GM19324 (cell line): ENCODE data around the gene TRAF7.
"Not testable (repeated sequence)": the region's sequence is repeated elsewhere in the genome, so short reads cannot be mapped to it uniquely, and the experiment has no call there.

ENCODE experiments used
- ATAC-seq: cut with Tn5 transposase; IDR thresholded peaks from one replicate; pipeline ENCODE4 v1.9.1; 2021; ENCODE audit warnings: mild to moderate bottlenecking, moderate library complexity; ENCODE audit not compliant: unreplicated experiment, low FRiP score

TRAF7 gene

GRCh38 chr16:2196981-2197511 lies 41.5 kb downstream of the TRAF7 start:
- no peak for ATAC-seq

- no peak for ATAC-seq
These were observed 42.2 kb downstream of the TRAF7 start for GRCh38 chr16:2197765-2198164.

DNA sequence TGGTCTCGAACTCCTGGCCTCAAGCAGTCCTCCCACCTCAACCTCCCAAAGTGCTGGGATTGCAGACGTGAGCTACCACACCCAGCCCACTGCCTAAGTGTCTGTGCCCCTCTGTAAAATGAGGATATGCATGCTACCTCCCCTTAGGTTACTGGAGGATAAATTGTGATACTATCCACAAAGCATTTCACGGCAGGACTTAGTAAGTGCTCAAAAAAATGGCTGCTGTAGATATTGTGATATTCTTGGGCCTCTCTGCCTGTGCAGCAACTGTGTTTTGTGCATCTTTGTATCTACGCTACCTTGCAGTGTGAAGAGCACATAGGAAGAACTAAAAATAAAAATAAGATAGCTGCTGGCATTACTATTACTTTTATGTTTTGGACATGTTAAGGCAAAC lies 42.7 kb downstream of the TRAF7 start:
- ATAC-seq: no peak

- no peak for ATAC-seq
These were observed 43.5 kb downstream of the TRAF7 start for GRCh38 chr16:2199095-2199494.

DNA sequence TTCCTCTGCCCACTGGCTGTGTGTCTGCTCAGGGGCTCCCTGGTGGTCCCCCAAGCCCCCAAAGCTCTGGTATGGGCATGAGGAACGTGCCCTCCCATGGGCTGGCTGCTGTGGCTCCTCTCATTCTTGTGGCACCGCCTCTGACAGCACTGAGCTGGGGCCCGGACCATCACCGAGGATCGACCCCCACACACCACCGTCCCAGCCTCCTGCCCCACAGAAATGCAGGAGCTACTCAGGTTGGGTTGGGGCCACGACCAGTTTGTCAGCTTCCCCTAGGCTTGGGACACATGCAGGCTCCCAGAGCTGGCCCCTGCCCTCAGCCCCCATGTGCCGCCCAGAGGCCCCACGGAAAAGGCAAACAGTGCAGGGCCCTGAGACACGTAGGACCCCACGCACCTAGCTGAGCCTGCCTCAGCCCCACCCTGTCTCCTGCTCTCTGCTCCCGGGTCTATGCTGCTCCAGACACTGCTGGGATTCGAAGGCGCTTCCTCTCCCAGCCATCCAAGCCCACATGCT lies 44.1 kb downstream of the TRAF7 start:
- no peak for ATAC-seq

GRCh38 chr16:2200313-2200712 lies 44.7 kb downstream of the TRAF7 start:
- ATAC-seq: no peak

GRCh38 chr16:2203119-2203688 lies 47.6 kb downstream of the TRAF7 start:
- ATAC-seq: not testable (repeated sequence)

DNA sequence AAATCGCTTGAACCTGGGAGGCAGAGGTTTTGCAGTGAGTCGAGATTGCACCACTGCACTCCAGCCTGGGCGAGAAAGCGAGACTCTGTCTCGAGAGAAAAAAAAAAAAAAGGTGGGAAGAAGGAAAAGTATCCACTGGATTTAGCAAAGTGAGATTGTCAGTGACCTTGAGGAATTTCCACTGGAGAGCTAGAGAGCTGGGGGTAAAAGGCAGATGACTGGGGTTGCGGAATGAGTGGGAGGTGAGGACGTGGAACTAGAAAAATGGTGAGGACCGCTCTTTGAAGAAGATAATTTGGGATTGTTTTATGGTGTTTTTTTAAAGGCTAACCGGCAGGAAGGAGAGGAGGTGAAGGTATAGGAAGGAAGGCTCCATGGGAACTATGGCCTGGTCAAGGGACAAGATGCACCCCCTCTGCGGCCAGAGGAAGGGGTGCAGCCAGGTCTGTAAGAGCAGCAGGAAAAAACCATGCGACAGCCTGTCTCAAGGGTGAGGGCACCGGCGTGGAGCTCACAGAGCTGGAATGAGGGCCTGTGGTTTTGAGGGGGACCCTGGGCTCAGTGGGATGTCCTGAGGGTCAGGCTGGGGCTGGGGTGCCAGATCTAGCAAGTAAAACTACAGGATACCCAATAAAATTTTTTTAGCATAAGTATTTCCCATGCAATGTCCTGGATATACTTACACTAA lies 49.0 kb downstream of the TRAF7 start:
- no peak for ATAC-seq

DNA sequence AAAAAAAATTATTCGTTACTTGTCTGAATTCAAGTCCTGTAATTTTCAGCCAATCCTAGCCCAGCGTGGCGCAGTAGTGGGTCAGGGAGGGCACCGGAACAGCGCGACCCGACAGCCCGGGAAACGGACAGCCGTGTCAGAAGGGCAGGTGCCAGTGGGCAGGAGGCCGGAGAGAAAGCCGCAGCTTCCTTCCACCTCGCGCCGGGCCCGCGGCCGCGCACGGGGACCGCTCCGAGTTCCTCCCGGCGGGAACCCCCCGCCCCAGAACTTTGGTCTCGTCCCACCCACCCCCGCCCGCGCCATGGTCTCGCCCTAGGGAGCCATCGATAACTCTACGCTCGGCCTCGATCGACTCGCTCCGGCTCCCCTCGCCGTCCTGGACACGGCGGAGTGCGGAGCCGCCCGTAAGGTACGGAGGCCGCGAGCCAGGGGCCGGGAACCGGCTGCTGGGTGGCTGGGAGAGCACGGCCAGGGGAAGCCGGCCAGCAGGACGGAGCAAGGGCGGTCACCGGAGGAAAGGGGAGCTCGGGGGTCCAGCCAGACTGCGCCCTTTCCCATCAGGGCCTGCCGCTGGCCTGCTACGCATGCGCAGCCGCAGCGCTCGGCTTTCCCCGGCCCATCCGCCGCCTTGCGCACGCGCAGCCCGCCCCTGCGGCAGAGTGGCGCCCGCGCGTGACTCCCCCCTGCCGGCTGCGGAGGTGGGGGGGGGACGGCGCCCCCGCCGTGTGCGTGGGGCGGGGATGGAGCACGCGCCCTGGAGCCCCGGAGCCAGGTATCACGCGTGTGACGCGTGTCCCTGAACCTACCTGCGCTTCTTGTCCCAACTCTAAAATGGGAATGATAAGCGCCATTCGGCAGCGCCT lies 49.8 kb downstream of the TRAF7 start, which contains the start of gene MLST8:
Gene MLST8 (plus strand): TSS at position 351 of the 863 bp plus-strand sequence. CDS start 632 bp downstream, outside the sequence.
- peak; percentile 81 for ATAC-seq

DNA sequence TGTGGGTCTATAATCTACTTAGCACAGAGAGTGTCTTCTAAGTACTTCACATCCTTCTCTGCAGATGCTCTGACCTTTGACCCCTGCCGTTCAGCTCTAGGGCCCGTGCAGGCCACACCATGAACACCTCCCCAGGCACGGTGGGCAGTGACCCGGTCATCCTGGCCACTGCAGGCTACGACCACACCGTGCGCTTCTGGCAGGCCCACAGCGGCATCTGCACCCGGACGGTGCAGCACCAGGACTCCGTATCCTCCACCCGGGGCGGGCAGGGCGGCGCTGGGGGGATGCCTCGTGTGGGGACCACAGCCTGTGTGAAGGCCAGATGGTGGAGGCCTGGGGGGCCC lies 50.4 kb downstream of the TRAF7 start:
- ATAC-seq: no peak

DNA sequence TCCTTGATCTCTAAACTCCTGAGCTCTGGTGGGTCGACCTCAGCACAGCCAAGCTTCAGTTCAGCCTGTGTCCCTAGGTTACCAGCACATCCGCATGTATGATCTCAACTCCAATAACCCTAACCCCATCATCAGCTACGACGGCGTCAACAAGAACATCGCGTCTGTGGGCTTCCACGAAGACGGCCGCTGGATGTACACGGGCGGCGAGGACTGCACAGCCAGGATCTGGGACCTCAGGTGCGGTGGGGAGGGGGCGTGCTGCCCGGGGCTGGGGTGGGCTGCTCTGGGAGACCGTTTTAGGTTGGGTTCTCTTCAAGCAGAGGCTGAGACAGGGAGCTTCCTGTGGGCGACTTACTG lies 50.8 kb downstream of the TRAF7 start:
- ATAC-seq: no peak

- no peak for ATAC-seq
These were observed 51.3 kb downstream of the TRAF7 start for GRCh38 chr16:2206780-2207433.

DNA sequence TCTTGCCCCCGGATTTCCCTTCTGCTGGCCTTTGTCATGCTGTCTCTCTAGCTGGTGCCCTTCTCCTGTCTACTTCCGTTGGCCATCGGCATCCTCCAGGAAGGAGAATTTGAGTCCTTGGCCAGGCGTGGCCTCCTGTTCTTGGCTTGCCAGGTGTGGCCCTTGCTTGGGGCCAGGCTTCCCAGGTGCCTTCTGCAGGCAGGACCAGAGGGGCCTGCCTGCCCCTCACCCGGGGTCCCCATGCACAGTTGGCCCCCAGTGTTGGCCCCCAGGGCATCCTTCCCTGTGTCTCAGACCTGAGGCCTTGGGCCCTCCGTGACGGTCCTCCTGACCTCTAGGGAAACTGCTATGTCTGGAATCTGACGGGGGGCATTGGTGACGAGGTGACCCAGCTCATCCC lies 52.3 kb downstream of the TRAF7 start:
- ATAC-seq: no peak

- ATAC-seq: no peak
These were observed 52.7 kb downstream of the TRAF7 start for GRCh38 chr16:2208308-2208707.

DNA sequence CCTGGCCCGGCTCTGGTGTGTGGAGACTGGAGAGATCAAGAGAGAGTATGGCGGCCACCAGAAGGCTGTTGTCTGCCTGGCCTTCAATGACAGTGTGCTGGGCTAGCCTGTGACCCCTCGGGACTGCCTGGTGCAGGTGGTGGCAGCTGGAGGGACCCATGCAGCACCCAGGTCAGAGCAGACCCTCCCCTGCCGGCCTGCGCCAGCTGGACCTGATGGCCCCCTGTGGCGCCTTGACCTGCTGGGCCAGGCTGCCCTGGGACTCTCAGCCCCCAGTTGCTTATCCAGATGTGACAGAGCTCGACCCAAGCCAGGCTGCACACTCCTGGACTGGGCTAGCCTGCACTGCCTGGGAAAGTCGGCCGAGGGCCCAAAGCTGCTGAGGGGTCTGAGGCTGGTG lies 53.2 kb downstream of the TRAF7 start:
- no peak for ATAC-seq

DNA sequence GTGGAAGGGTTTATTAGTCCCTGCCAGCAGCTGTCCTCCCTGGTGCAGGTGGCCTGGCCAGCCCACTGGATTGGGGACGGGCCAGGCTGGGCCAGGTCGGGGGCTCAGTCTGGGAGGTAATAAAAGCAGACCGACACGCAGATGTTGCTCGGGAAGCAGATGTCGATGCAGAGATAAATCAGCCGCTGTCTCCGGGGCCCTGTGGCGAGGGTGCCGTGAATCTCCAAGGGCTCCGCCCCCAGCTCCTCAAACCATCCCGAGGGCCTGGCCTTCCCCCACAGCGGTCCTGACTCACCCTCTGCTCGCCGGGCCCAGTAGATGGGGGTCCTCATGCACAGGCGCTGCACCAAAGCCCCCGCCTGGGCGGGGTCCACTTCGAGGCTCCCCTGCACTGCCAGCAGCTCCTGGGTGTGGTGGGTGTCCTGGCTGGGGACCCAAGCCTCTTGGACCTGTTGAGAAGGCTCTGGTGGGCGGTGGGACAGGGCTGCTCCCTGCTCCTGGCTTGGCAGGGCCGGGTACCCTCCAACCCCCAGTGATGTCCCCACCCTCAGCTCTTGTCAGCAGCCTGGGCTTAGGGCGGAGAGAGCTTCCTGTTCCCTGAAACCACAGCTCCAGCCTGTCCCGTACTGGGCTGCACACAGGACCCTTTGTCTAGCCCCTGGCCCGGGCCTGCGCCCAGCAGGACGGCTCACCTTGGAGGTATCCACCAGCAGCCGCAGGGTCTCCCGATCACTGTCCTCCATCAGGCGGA lies 53.9 kb downstream of the TRAF7 start:
- ATAC-seq: no peak

- ATAC-seq: no peak
These were observed 54.4 kb downstream of the TRAF7 start for GRCh38 chr16:2210009-2210332.

DNA sequence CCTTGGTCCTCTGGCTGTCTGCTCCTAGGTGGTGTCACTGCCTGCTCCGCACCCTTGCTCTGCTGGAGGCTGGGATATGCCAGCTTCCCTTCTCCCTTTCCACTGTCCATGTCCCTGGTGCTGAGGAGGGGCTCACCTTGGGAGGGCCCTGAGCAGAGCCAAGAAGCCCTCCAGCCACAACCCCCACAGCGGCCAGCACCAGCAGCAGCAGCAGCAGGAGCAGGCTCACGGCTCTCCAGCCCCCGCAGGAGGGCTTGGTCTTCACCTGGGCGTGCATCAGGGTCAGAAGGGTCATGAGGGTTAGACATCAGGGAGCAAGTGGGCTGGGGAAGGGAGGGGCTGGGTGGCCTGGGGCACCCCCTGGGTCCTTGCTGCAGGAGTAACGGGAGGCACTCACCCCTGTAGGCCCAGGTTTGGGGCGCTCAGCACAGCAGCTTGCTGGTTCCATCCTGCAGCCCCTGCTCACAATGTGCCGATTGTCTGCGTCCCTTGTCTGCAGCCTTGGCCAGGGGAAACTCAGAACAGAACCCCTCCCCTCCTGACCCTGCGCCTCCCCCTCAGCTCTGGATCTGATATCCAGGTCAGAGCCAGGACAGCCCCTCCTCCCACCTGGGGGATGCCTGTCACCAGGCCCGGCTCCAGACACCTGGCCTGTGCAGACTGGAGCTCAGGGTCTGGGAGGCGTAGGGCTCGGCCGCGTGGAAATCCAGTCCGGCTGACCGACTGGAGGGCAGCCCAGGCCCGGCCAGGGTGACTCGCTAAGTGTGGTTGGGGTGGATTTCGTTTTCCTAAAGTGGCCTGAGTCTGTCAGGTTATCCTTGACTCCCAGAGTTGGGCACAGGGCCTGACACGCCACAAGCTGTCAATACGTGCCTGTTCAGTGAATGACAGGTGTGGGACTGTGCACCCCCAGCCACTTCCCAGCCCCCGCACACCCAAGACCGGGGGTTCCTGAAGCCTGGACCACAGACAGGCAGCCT lies 55.1 kb downstream of the TRAF7 start, which contains the start of gene BRICD5:
Gene BRICD5 (minus strand): TSS at position 478 of the 980 bp plus-strand sequence. CDS start 30 bp downstream, at position 448.
- ATAC-seq: no peak

- no peak for ATAC-seq
These were observed 56.4 kb downstream of the TRAF7 start for GRCh38 chr16:2211923-2212347.
